Fibroblast of lung (primary cell): Measurements from ENCODE around the gene BCAS1. TPM values are rescaled to one million over a fixed set of nuclear protein-coding genes. Genes with fewer than 3 reads are reported as not detected.

Source experiments
- DNase-seq, 2 donors: peaks; one replicate each; pipeline versions ENCODE4 v3.0.0 to v3.0.0-alpha.2; 2010; ENCODE audit warnings: low read depth in 2 of 2
- H2AFZ ChIP-seq: 2 replicates; pipeline ENCODE4 v1.5.1; 2012; ENCODE audit warnings: low read length, control low read depth, inconsistent platforms
- H3K27ac ChIP-seq: 2 replicates; pipeline ENCODE4 v1.5.1; 2011; ENCODE audit warnings: low read length, control low read depth; ENCODE audit not compliant: insufficient read depth
- H3K27me3 ChIP-seq: 2 replicates; pipeline ENCODE4 v1.5.1; 2011; ENCODE audit warnings: mild to moderate bottlenecking, low read length; ENCODE audit not compliant: control insufficient read depth, insufficient read depth
- H3K36me3 ChIP-seq: 2 replicates; pipeline ENCODE4 v1.5.1; 2011; ENCODE audit warnings: low read length; ENCODE audit not compliant: control insufficient read depth, insufficient read depth
- H3K4me1 ChIP-seq: 2 replicates; pipeline ENCODE4 v1.5.1; 2011; ENCODE audit warnings: low read length; ENCODE audit not compliant: control insufficient read depth, insufficient read depth; ENCODE audit errors: extremely low read depth
- H3K4me2 ChIP-seq: 2 replicates; pipeline ENCODE4 v1.5.1; 2011; ENCODE audit warnings: low read length, control low read depth; ENCODE audit not compliant: insufficient read depth; ENCODE audit errors: extremely low read depth
- H3K4me3 ChIP-seq, 4 experiments: fragments of 200-600 bp in 1 of 4; sonication (generic) in 1 of 4; replicated peaks in 1 of 4; 2 replicates each; pipeline ENCODE4 v1.5.1; 2011 to 2016; ENCODE audit warnings: low read length in 4 of 4, low read depth in 3 of 4, mild to moderate bottlenecking in 3 of 4, control low read depth in 2 of 4, inconsistent platforms in 1 of 4, mixed read lengths in 1 of 4; ENCODE audit not compliant: insufficient read depth in 1 of 4; ENCODE audit errors: control extremely low read depth in 1 of 4
- H3K79me2 ChIP-seq: 2 replicates; pipeline ENCODE4 v1.5.1; 2012; ENCODE audit warnings: mild to moderate bottlenecking, low read length, inconsistent platforms; ENCODE audit not compliant: control insufficient read depth, insufficient read depth
- H3K9ac ChIP-seq: 2 replicates; pipeline ENCODE4 v1.5.1; 2011; ENCODE audit warnings: mild to moderate bottlenecking, low read length, control low read depth; ENCODE audit not compliant: insufficient read depth
- H3K9me3 ChIP-seq: 2 replicates; pipeline ENCODE4 v1.5.1; 2012; ENCODE audit warnings: low read depth, low read length; ENCODE audit not compliant: control insufficient read depth, insufficient read depth
- H4K20me1 ChIP-seq: 2 replicates; pipeline ENCODE4 v1.5.1; 2011; ENCODE audit warnings: low read length; ENCODE audit not compliant: control insufficient read depth, insufficient read depth; ENCODE audit errors: extremely low read depth
- EZH2 ChIP-seq: IDR thresholded peaks from 2 replicates; pipeline ENCODE4 v1.5.1; 2012; ENCODE audit warnings: low read length, control low read depth, mild to moderate bottlenecking; ENCODE audit errors: missing control alignments
- polyA plus RNA-seq, 2 donors: library from polyadenylated mRNA; depleted of rRNA in 1 of 2; stranded (reverse) in 1 of 2; unstranded in 1 of 2; fragments of >200 nt; gene quantifications; 2 replicates each; pipeline ENCODE4 v1.2.1, GENCODE V29; 2011 to 2012; ENCODE audit warnings: missing spikeins in 1 of 2
- total RNA-seq: library from RNA; depleted of rRNA; stranded (reverse); fragments of >200 nt; gene quantifications from 2 replicates; pipeline ENCODE4 v1.2.1, GENCODE V29; 2014
- TF ChIP-seq, protein P1 (sequence below), 2 donors: IDR thresholded peaks in 1 of 2; conservative IDR thresholded peaks in 1 of 2; 1 replicate in 1 of 2; 2 replicates in 1 of 2; pipeline ENCODE4 v1.5.1; 2011 to 2012; ENCODE audit warnings: low read length in 2 of 2, control low read depth in 1 of 2, inconsistent platforms in 1 of 2, low read depth in 1 of 2, mild to moderate bottlenecking in 1 of 2

Gene BCAS1
- total and polyA plus RNA-seq, 2 donors (not counting 1 experiment from before 2014, with no cell fraction given) = 0.17 TPM; not detected in 1

GRCh38 chr20:53907968-53908751 lies 162.2 kb downstream of the BCAS1 start:
- Histone ChIP-seq H3K4me1 (peaks cover 4% of the 10 kb centered on the region), H3K9me3 (no peaks in the 10 kb centered on the region), H3K36me3 (no peaks in the 10 kb centered on the region), H3K9ac (no peak overlapping the region), H3K4me2 (no peak overlapping the region), H3K27ac (no peak overlapping the region), H3K4me3 (no peak overlapping the region), H2AFZ (no peak overlapping the region), H3K27me3 (no peaks in the 10 kb centered on the region), H3K79me2 (no peaks in the 10 kb centered on the region), H4K20me1 (no peaks in the 10 kb centered on the region)
- DNase-seq = no peak
- TF ChIP-seq, protein P1, sequence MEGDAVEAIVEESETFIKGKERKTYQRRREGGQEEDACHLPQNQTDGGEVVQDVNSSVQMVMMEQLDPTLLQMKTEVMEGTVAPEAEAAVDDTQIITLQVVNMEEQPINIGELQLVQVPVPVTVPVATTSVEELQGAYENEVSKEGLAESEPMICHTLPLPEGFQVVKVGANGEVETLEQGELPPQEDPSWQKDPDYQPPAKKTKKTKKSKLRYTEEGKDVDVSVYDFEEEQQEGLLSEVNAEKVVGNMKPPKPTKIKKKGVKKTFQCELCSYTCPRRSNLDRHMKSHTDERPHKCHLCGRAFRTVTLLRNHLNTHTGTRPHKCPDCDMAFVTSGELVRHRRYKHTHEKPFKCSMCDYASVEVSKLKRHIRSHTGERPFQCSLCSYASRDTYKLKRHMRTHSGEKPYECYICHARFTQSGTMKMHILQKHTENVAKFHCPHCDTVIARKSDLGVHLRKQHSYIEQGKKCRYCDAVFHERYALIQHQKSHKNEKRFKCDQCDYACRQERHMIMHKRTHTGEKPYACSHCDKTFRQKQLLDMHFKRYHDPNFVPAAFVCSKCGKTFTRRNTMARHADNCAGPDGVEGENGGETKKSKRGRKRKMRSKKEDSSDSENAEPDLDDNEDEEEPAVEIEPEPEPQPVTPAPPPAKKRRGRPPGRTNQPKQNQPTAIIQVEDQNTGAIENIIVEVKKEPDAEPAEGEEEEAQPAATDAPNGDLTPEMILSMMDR (conservative IDR thresholded peaks at IDR 0.05 in 1 of 2, IDR thresholded peaks at IDR 0.05 in 1 of 2; ENCODE audit: low read depth in 1 of 2, low read length in 2 of 2) = no peak
- no peak for TF ChIP-seq EZH2

DNA sequence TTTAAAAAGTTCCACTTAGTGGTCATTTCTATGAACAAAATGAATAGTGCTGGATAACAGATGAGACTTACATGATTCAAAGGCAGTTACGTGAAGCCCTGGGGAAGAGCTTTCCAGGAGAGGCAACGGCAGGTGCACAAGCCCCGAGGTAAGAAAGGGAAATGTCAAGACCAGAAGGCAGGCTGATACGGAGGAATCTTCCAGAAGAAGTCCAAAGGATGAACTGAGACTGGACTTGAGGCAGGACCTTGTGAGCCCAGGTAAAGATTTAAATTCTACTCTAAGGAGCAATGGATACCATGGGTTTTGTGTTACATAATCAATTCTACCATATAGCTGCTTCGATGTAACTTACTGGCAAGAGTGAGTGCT lies 164.6 kb downstream of the BCAS1 start:
- no peak overlapping the region for H2AFZ ChIP-seq
- no peaks in the 10 kb centered on the region for H3K9me3 ChIP-seq
- no peaks in the 10 kb centered on the region for H4K20me1 ChIP-seq
- TF ChIP-seq EZH2 = no peak
- TF ChIP-seq, protein P1 (conservative IDR thresholded peaks at IDR 0.05 in 1 of 2, IDR thresholded peaks at IDR 0.05 in 1 of 2; ENCODE audit: low read depth in 1 of 2, low read length in 2 of 2) = no peak
- no peaks in the 10 kb centered on the region for H3K79me2 ChIP-seq
- H3K27ac ChIP-seq = peak overlapping the region; percentile 22
- H3K27me3 ChIP-seq = no peaks in the 10 kb centered on the region
- peaks cover 10% of the 10 kb centered on the region for H3K4me1 ChIP-seq
- no peak overlapping the region for H3K4me2 ChIP-seq
- H3K9ac ChIP-seq = no peak overlapping the region
- no peaks in the 10 kb centered on the region for H3K36me3 ChIP-seq
- H3K4me3 ChIP-seq = no peak overlapping the region
- no peak for DNase-seq

GRCh38 chr20:53905019-53905819 lies 165.2 kb downstream of the BCAS1 start:
- no peaks in the 10 kb centered on the region for H3K27me3 ChIP-seq
- H3K9ac ChIP-seq = no peak overlapping the region
- TF ChIP-seq, protein P1 (conservative IDR thresholded peaks at IDR 0.05 in 1 of 2, IDR thresholded peaks at IDR 0.05 in 1 of 2; ENCODE audit: low read depth in 1 of 2, low read length in 2 of 2) = no peak
- TF ChIP-seq EZH2 = no peak
- H3K36me3 ChIP-seq = no peaks in the 10 kb centered on the region
- H2AFZ ChIP-seq = no peak overlapping the region
- H4K20me1 ChIP-seq = no peaks in the 10 kb centered on the region
- no peak overlapping the region for H3K4me2 ChIP-seq
- no peaks in the 10 kb centered on the region for H3K79me2 ChIP-seq
- no peak overlapping the region for H3K4me3 ChIP-seq
- no peak overlapping the region for H3K27ac ChIP-seq
- peaks cover 13% of the 10 kb centered on the region for H3K4me1 ChIP-seq
- no peak for DNase-seq
- no peaks in the 10 kb centered on the region for H3K9me3 ChIP-seq
